Measurements from ENCODE around the gene CCDC13.
"Not testable (repeated sequence)": the region's sequence is repeated elsewhere in the genome, so short reads cannot be mapped to it uniquely, and the experiment has no call there.

CCDC13 gene, protein sequence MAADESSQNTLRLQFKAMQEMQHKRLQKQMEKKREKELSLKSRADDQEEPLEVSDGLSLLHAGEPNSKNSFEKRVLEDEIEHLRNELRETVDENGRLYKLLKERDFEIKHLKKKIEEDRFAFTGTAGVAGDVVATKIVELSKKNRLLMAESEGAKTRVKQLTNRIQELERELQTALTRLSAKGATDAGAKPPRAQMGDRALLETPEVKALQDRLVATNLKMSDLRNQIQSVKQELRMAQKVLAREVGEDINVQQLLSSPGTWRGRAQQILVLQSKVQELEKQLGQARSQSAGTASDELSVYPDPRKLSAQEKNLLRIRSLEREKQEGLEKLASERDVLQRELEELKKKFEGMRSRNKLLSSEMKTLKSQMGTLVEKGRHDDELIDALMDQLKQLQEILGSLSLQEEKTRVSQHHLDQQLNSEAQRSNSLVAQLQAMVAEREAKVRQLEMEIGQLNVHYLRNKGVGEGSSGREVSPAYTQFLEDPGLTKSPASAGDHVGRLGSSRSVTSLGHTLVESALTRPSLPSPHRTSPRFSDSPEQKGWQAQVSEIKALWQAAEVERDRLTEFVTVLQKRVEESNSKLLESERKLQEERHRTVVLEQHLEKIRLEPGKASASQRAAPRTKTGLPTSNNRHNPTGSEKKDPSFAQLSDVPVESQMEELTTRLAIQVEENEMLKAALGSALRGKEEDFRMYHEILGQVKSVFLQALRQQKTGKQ

DNA sequence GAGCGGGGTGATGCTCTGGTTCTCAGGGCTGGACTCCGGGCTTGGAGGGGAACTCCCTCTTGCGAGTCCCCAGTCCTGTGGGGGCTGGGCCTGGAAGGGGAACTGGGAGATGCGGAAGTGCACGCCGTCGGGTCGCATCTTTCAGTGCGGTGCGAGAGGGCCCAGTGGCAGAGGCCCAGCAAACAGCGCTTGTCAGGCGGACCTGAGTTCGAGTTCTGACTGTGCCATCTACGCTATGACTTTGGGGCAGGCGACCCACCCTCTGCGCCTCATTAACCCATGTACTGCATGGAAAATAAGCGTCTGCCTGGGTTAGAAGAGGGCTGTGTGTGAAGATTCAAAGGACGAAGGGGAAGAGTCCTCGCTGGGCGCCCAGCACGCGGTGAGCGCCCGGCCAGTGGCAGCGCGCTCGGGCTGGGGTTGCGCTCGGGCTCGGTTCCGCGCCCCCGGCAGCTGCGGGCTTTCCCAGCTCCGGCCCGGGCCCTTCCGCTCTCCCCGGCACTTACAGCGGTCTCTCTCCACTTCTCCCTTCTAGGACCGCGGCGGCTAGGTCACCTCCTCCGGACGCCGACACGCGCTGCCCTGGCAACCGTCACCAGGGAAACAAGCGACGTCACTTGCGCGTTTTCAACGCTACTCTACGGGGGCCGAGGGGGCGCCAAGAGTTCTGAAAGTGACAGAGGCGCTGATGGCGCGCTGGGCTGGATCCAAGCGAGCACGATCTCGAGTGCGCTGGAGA is at the start of gene CCDC13:
CCDC13 (minus strand) TSS at position 584 of the 739 bp plus-strand sequence. CDS start 14,908 bp downstream, outside the sequence.
- Mint-ChIP-seq H3K4me1 (peaks cover 13% of the 10 kb centered on the region), H3K27ac (peak within 1 kb of the TSS; percentile 88), H3K4me3 (peak within 1 kb of the TSS; percentile 84), H3K36me3 (peaks cover 10% of the 10 kb centered on the region), H3K9me3 (no peaks in the 10 kb centered on the region)
- DNase-seq (ENCODE audit: low spot score in 2 of 2) (peak; percentile 78 to 96), ATAC-seq (peak; percentile 98)

DNA sequence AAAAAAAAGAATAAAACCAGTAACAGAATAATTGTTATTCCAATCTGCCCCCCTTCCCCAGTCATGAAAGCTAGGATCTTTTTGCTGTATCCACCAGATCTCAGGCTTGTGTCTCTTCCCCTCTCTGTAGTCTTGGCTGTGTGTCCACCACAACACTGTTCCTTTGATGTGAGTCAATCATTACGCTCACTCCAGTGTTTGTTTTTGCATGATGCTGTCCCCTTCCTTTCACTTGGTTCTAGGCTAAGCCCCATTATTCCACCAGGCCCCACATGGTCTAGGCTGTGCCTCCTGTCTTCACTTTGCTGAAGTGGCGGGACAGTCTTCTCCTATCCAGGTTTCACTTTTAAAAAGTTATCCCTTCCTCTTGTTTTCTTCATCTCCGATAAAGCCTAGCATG is 49.8 kb upstream of the CCDC13 start:
- ATAC-seq, result no peak
- H3K9me3 Mint-ChIP-seq, result no peaks in the 10 kb centered on the region

DNA sequence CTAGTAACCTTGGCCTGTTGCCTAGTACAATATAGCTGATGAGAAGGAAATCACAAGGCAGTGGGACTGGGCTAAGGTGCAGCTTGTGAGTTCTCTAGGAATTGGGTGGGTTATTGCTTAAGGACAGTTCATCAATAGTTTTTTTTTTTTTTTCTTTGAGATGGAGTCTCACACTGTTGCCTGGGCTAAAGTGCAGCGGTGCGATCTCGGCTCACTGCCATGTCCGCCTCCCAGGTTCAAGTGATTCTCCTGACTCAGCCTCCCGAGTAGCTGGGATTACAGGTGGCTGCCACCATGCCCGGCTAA is 47.6 kb upstream of the CCDC13 start:
- Mint-ChIP-seq H3K4me1 (no peaks in the 10 kb centered on the region), H3K4me3 (no peak overlapping the region), H3K36me3 (no peaks in the 10 kb centered on the region), H3K9me3 (no peaks in the 10 kb centered on the region), H3K27ac (no peak overlapping the region)
- DNase-seq (ENCODE audit: low spot score in 2 of 2) (no peak), ATAC-seq (no peak)

More for the DNA sequence above, 49.8 kb upstream of the CCDC13 start:
- Mint-ChIP-seq H3K4me3 (no peak overlapping the region), H3K36me3 (no peaks in the 10 kb centered on the region), H3K4me1 (no peaks in the 10 kb centered on the region), H3K27ac (peak overlapping the region; percentile 12)
- DNase-seq (ENCODE audit: low spot score in 2 of 2), result no peak

DNA sequence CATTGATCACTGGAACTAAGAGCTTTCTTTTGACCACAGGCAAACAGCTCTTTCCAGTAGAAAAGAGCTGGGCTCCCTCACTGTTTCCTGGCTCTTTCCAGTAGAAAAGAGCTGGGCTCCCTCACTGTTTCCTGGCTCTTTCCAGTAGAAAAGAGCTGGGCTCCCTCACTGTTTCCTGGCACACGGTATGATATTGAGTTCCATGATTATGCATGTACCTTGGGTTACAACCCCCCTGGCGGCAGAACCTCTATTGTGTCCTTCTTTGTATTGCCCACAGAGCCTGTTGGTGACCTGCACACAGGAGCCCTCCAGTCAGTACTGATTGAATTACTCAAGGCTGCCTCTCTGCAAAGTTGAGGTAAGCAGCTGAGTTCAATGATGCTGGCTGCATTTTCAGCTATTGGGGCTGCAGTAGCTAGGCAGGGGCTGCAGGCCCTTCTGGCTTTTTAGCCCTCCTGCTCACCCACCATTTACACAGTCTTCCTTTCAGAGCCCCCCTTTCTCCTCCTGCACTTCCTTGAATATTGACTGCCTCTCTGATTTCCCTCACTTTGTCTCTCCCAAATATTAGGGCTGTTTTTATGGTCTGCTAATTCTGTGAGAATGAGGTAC is 46.4 kb upstream of the CCDC13 start:
- no peak for DNase-seq (ENCODE audit: low spot score in 2 of 2)
- ATAC-seq, result no peak
- no peaks in the 10 kb centered on the region for H3K9me3 Mint-ChIP-seq
- no peak overlapping the region for H3K27ac Mint-ChIP-seq
- no peaks in the 10 kb centered on the region for H3K4me1 Mint-ChIP-seq
- no peaks in the 10 kb centered on the region for H3K36me3 Mint-ChIP-seq
- no peak overlapping the region for H3K4me3 Mint-ChIP-seq

DNA sequence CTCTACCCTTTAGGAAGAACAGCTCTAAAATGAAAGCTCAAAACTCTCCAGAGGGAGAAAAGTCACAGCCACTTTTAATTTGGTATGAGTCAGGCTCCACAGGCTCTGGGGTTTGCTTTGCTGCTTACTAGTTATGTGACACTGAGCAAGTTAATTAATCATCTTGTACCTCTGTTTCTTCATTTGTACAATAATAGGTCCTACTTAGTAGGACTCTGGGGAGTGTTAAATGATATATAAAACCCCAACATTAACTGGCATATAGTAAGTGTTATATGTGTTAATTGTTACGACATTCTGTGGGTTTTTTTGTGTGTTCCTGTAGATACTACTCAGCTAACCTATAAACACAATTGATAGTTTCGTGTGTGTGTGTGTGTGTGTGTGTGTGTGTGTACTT is 42.8 kb upstream of the CCDC13 start:
- no peak overlapping the region for H3K27ac Mint-ChIP-seq
- peak; percentile 43 for ATAC-seq
- H3K9me3 Mint-ChIP-seq, result no peaks in the 10 kb centered on the region

DNA sequence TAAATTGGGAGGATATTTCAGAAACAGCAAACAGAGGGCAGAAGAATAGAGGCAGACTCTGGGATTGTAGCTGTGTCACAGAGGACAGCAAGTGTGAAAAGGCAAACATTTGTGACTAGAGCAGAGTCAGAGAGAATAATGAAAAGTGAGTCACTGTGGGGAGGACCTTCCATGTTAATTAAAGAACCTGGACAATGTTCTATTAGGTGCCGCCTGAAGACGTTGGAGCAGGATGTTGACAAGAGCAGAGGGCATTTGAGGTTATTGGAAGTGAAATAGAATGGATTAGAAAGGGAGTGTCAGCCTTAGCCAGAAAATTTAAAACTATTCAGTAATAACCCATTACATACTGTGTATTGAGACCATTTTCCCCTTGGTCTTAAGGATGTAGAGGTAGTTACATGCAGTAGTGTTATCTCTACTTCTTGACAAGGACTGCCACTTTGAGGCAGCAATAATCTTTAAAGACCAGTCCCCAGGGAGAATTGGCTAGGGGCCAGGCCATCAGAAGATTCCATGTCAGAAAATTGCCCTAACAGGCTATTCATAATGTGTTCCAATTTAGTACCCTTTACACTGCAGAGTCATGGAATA is 42.0 kb upstream of the CCDC13 start:
- H3K4me1 Mint-ChIP-seq, result no peaks in the 10 kb centered on the region

More for the DNA sequence above, 42.8 kb upstream of the CCDC13 start:
- H3K4me3 Mint-ChIP-seq, result no peak overlapping the region
- no peak for DNase-seq (ENCODE audit: low spot score in 2 of 2)
- H3K4me1 Mint-ChIP-seq, result no peaks in the 10 kb centered on the region
- H3K36me3 Mint-ChIP-seq, result no peaks in the 10 kb centered on the region

DNA sequence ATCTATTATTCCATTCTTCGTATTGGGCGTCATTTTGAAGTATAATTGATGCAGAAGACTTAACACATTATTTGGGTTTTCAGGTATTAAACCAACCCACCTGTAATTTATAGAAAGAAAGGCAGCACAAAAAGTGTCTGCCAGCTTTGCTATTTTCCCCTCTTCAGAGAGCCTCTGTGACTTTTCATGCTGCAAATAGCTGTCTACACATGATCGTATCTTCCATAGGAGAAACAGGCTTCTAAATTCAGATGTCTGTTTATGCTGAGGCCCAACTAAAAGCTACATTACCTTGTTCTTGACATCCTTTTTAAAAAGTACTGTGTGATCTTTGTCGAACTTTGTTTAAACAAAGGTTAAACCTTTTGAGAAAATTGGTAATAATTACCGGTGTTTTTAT is 41.2 kb upstream of the CCDC13 start:
- no peaks in the 10 kb centered on the region for H3K9me3 Mint-ChIP-seq
- H3K4me3 Mint-ChIP-seq, result no peak overlapping the region
- H3K36me3 Mint-ChIP-seq, result no peaks in the 10 kb centered on the region
- H3K4me1 Mint-ChIP-seq, result no peaks in the 10 kb centered on the region
- no peak for ATAC-seq
- no peak overlapping the region for H3K27ac Mint-ChIP-seq
- no peak for DNase-seq (ENCODE audit: low spot score in 2 of 2)

More for the DNA sequence above, 42.0 kb upstream of the CCDC13 start:
- ATAC-seq, result no peak
- H3K4me3 Mint-ChIP-seq, result no peak overlapping the region
- no peak for DNase-seq (ENCODE audit: low spot score in 2 of 2)
- no peaks in the 10 kb centered on the region for H3K9me3 Mint-ChIP-seq
- H3K27ac Mint-ChIP-seq, result no peak overlapping the region
- no peaks in the 10 kb centered on the region for H3K36me3 Mint-ChIP-seq

DNA sequence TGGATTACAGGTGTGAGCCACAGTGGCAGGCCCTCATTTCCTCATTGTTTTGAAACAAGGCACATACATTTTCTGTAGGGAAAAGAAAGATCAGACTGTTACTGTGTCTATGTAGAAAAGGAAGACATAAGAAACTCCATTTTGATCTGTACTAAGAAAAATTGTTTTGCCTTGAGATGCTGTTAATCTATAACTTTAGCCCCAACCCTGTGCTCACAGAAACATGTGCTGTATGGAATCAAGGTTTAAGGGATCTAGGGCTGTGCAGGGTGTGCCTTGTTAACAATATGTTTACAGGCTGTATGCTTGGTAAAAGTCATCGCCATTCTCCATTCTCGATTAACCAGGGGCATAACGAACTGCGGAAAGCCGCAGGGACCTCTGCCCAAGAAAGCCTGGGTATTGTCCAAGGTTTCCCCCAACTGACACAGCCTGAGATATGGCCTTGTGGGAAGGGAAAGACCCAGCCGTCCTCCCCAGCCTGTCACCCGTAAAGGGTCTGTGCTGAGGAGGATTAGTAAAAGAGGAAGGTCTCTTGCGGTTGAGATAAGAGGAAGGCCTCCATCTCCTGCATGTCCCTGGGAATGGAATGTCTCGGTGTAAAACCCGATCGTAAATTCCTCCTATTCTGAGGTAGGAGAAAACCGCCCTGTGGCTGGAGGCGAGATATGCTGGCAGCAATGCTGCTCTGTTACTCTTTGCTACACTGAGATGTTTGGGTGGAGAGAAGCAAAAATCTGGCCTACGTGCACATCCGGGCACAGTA is 38.2 kb upstream of the CCDC13 start:
- not testable (repeated sequence) for H3K9me3 Mint-ChIP-seq; DNase-seq (ENCODE audit: low spot score in 2 of 2); H3K27ac Mint-ChIP-seq; H3K36me3 Mint-ChIP-seq; H3K4me1 Mint-ChIP-seq; ATAC-seq; H3K4me3 Mint-ChIP-seq

DNA sequence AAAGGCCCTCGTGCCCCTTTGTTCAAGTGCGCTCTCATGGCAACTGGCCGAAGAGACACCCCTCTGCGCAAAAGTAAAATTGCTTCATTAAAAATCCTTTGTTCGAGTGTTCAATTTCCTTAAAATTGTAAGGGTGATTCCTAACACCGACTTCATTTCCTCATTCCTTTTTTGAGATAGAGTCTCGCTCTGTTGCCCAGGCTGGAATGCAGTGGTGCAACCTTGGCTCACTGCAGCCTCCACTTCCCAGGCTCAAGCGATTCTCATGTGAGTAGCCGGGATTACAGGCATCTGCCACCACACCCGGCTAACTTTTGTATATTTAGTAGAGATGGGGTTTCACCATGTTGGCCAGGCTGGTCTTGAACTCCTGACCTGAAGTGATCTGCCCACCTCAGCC is 37.7 kb upstream of the CCDC13 start:
- not testable (repeated sequence) for H3K36me3 Mint-ChIP-seq; H3K27ac Mint-ChIP-seq; DNase-seq (ENCODE audit: low spot score in 2 of 2); ATAC-seq; H3K4me1 Mint-ChIP-seq; H3K4me3 Mint-ChIP-seq; H3K9me3 Mint-ChIP-seq

DNA sequence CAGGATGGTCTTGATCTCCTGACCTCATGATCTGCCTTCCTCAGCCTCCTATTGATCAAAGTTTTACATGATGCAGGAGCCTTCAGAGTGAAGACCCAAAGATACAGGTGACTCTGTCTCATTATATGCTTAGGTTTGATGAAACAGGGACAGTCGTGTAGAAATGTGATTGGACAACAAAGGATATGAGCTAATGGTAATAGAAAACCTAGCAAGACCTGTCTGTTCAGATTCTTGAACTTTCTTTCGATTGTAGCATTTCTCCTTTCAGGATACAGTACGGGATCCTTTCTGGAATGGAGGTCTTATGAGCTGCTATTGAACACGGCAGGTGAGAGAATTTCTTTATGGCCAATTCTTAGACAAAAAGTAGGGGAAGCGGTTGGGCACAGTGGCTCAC is 36.1 kb upstream of the CCDC13 start, which contains the start of gene ACKR2:
ACKR2 (plus strand) TSS at position 244 of the 400 bp plus-strand sequence. CDS start 55,058 bp downstream, outside the sequence.
- peaks cover 2% of the 10 kb centered on the region for H3K4me1 Mint-ChIP-seq
- DNase-seq (ENCODE audit: low spot score in 2 of 2), result no peak
- no peak for ATAC-seq
- no peak within 1 kb of the TSS for H3K27ac Mint-ChIP-seq
- no peaks in the 10 kb centered on the region for H3K9me3 Mint-ChIP-seq
- no peak within 1 kb of the TSS for H3K4me3 Mint-ChIP-seq
- H3K36me3 Mint-ChIP-seq, result peaks cover 3% of the 10 kb centered on the region

DNA sequence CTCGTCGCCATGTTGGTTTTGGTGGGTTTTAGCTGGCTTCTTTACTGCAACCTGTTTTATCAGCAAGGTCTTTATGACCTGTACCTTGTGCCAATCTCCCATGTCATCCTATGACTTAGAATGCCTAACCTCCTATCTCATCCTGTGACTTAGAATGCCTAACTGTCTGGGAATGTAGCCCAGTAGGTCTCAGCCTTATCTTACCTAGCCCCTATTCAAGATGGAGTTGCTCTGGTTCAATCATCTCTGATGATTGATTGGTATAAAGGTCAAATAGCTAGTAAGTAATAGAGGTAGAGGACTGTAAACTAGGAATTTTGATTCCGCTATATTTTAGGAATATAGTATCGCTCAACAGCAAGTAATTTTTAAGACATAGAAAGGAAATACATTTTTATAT is 34.9 kb upstream of the CCDC13 start:
- ATAC-seq (no peak), DNase-seq (ENCODE audit: low spot score in 2 of 2) (no peak)
- Mint-ChIP-seq H3K36me3 (peaks cover 5% of the 10 kb centered on the region), H3K9me3 (no peaks in the 10 kb centered on the region), H3K4me1 (peaks cover 15% of the 10 kb centered on the region), H3K4me3 (no peak overlapping the region), H3K27ac (no peak overlapping the region)

DNA sequence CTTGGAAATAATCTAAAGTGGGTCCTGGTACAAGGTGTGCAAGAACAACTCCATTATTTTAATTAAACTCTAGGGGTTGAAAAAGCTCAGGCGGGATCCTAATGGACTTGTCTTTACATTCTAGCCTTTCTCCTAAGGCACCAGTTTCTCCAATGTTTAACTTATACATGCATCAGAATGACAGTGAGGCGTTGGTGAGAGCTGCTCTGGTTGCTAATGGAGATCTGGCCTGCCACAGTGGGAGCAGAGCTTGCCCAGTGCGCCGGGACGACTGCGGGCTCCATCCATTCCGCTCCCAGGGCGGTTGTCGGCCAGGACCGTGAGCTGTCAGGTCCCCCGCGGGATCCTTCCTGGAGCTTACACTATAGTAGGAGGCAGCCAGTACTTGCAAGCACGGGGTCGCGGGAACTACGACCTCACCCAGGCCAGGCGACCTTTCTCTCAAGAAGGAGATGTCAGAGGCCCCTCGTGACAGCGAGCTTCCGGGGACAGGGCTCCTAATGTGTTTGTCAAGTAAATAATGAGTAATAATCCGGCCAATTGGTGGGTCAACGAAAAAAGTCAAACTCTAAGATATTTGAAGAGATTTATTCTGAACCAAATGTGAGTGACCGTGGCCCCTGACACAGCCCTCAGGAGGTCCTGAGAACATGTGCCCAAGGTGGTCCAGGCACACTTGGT is 32.2 kb upstream of the CCDC13 start:
- H3K4me3 Mint-ChIP-seq, result peak overlapping the region; percentile 93
- H3K27ac Mint-ChIP-seq, result peak overlapping the region; percentile 95
- no peaks in the 10 kb centered on the region for H3K9me3 Mint-ChIP-seq
- H3K4me1 Mint-ChIP-seq, result peaks cover 19% of the 10 kb centered on the region
- ATAC-seq, result no peak
- H3K36me3 Mint-ChIP-seq, result peaks cover 5% of the 10 kb centered on the region
- no peak for DNase-seq (ENCODE audit: low spot score in 2 of 2)

DNA sequence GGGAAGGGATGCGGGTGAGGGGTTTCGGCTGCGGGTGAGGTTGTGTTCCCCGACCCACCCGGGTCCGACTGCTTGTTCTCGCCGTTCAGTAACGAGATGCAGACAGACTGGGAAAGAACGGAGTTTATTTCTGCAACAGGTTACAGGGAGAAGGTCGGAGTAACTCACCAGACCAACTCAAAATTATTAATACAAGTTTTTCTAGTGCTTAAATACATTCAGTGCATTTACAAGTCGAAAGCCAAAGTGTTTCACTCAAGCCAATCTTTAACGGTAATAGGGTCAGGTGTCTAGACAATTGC is 31.7 kb upstream of the CCDC13 start:
- Mint-ChIP-seq H3K27ac (peak overlapping the region; percentile 95), H3K9me3 (no peaks in the 10 kb centered on the region), H3K4me3 (peak overlapping the region; percentile 93), H3K36me3 (peaks cover 5% of the 10 kb centered on the region), H3K4me1 (peaks cover 19% of the 10 kb centered on the region)
- DNase-seq (ENCODE audit: low spot score in 2 of 2) (no peak), ATAC-seq (no peak)

All from stimulated activated effector memory CD8-positive, alpha-beta T cell treated with anti-CD3 and anti-CD28 coated beads, Interleukin-12 subunit alpha, Interleukin-12 subunit beta, amount 100 ng/mL, for 72 hours (primary cell).